Fibroblast of lung (primary cell): Measurements from ENCODE around the gene DTWD1.

Experiments used
- EZH2 ChIP-seq: IDR thresholded peaks from 2 replicates; pipeline ENCODE4 v1.5.1; 2012; ENCODE audit warnings: low read length, control low read depth, mild to moderate bottlenecking; ENCODE audit errors: missing control alignments
- TF ChIP-seq, protein P1 (sequence below), 2 donors: IDR thresholded peaks in 1 of 2; conservative IDR thresholded peaks in 1 of 2; 1 replicate in 1 of 2; 2 replicates in 1 of 2; pipeline ENCODE4 v1.5.1; 2011 to 2012; ENCODE audit warnings: low read length in 2 of 2, control low read depth in 1 of 2, inconsistent platforms in 1 of 2, low read depth in 1 of 2, mild to moderate bottlenecking in 1 of 2

DNA sequence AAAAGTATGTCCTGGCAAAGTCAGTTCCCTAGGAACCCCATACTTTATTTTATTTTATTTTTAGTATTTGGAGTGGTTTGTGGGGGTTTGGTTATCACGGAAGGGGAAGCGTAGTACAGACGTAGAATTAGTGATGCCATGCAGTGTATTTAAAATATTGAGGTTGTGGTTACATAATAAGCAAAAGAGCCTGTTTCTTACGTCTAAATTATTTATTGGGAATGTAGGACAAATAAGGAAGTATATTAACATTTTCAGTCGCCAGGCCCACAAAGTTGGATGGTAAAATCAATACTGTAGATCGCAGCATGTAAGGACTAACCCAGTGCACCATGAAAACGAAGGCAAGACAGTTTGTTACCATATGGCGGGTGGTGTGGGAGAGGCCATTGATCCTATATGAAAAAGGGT lies 558 bp downstream of the DTWD1 start:
- TF ChIP-seq, protein P1, sequence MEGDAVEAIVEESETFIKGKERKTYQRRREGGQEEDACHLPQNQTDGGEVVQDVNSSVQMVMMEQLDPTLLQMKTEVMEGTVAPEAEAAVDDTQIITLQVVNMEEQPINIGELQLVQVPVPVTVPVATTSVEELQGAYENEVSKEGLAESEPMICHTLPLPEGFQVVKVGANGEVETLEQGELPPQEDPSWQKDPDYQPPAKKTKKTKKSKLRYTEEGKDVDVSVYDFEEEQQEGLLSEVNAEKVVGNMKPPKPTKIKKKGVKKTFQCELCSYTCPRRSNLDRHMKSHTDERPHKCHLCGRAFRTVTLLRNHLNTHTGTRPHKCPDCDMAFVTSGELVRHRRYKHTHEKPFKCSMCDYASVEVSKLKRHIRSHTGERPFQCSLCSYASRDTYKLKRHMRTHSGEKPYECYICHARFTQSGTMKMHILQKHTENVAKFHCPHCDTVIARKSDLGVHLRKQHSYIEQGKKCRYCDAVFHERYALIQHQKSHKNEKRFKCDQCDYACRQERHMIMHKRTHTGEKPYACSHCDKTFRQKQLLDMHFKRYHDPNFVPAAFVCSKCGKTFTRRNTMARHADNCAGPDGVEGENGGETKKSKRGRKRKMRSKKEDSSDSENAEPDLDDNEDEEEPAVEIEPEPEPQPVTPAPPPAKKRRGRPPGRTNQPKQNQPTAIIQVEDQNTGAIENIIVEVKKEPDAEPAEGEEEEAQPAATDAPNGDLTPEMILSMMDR (conservative IDR thresholded peaks at IDR 0.05 in 1 of 2, IDR thresholded peaks at IDR 0.05 in 1 of 2; ENCODE audit: low read depth in 1 of 2, low read length in 2 of 2): no peak
- no peak for TF ChIP-seq EZH2
